Choroid plexus epithelial cell (primary cell): ENCODE results near the gene S100A13.

Experiments used
- DNase-seq: peaks from one replicate; pipeline ENCODE4 v3.0.0-alpha.2; 2010; ENCODE audit warnings: low read depth
- H3K4me3 ChIP-seq: 2 replicates; pipeline ENCODE4 v1.5.1; 2011; ENCODE audit warnings: low read depth, mild to moderate bottlenecking, control low read depth, low read length, moderate library complexity
- CTCF ChIP-seq: conservative IDR thresholded peaks from 2 replicates; pipeline ENCODE4 v1.5.1; 2011; ENCODE audit warnings: low read depth, mild to moderate bottlenecking, control low read depth, inconsistent platforms, low read length, moderate library complexity

Gene S100A13

GRCh38 chr1:153667439-153667838 is 40.1 kb upstream of the S100A13 start:
- DNase-seq: no peak
- H3K4me3 ChIP-seq: no peak overlapping the region
- TF ChIP-seq CTCF: no peak

GRCh38 chr1:153663211-153663610 is 35.9 kb upstream of the S100A13 start:
- DNase-seq: peak; percentile 75
- no peak for TF ChIP-seq CTCF

GRCh38 chr1:153662269-153662668 is 35.0 kb upstream of the S100A13 start:
- no peak for DNase-seq
- no peak overlapping the region for H3K4me3 ChIP-seq
- no peak for TF ChIP-seq CTCF

More at GRCh38 chr1:153663211-153663610, 35.9 kb upstream of the S100A13 start:
- H3K4me3 ChIP-seq: no peak overlapping the region

GRCh38 chr1:153661111-153661708 is 33.9 kb upstream of the S100A13 start:
- peak; percentile 9 for DNase-seq
- no peak for TF ChIP-seq CTCF

GRCh38 chr1:153659656-153660055 is 32.4 kb upstream of the S100A13 start:
- no peak overlapping the region for H3K4me3 ChIP-seq

More at GRCh38 chr1:153661111-153661708, 33.9 kb upstream of the S100A13 start:
- H3K4me3 ChIP-seq: no peak overlapping the region

GRCh38 chr1:153659175-153659534 is 31.9 kb upstream of the S100A13 start:
- DNase-seq: no peak
- no peak for TF ChIP-seq CTCF
- peak overlapping the region; percentile 86 for H3K4me3 ChIP-seq

More at GRCh38 chr1:153659656-153660055, 32.4 kb upstream of the S100A13 start:
- no peak for TF ChIP-seq CTCF
- DNase-seq: no peak
